CD4-positive, CD25-positive, alpha-beta regulatory T cell (primary cell): ENCODE results near the gene TCEAL4. TPM values are rescaled to one million over a fixed set of nuclear protein-coding genes. Genes with fewer than 3 reads are reported as not detected.
A peak's percentile ranks its signal among the peaks of the same experiment; 100 is the strongest.

Experiments
- ATAC-seq, 2 donors: fragments of 150-1000 bp; cut with Tn5 transposase; one replicate each; pipeline ENCODE4 v1.10.0; 2021; ENCODE audit warnings: low read depth in 2 of 2, moderate number of reproducible peaks in 2 of 2, moderate library complexity in 1 of 2
- DNase-seq, 3 donors: peaks; one replicate each; pipeline versions ENCODE4 v3.0.0 to v3.0.0-alpha.2; 2012 to 2022; ENCODE audit warnings: mixed read lengths in 1 of 3
- H3K27ac ChIP-seq: one replicate; pipeline ENCODE4 v1.7.0; 2013; ENCODE audit warnings: mild to moderate bottlenecking, low read length; ENCODE audit not compliant: insufficient read depth, poor library complexity, severe bottlenecking
- H3K27me3 ChIP-seq: one replicate; pipeline ENCODE4 v1.7.0; 2013; ENCODE audit warnings: low read length; ENCODE audit not compliant: control insufficient read depth, insufficient read depth
- H3K36me3 ChIP-seq: one replicate; pipeline ENCODE4 v1.7.0; 2013; ENCODE audit warnings: mild to moderate bottlenecking, low read length, moderate library complexity; ENCODE audit not compliant: control insufficient read depth, insufficient read depth
- H3K4me1 ChIP-seq: 2 replicates; pipeline ENCODE4 v1.7.0; 2013; ENCODE audit warnings: mild to moderate bottlenecking, low read length; ENCODE audit not compliant: insufficient read depth, control insufficient read depth, poor library complexity, severe bottlenecking
- H3K4me3 ChIP-seq: one replicate; pipeline ENCODE4 v1.7.0; 2013; ENCODE audit warnings: low read depth, mild to moderate bottlenecking, low read length, moderate library complexity
- H3K9me3 ChIP-seq, 2 experiments: 1 replicate in 1 of 2; 2 replicates in 1 of 2; pipeline ENCODE4 v1.7.0; 2013; ENCODE audit warnings: low read length in 2 of 2, mild to moderate bottlenecking in 1 of 2, moderate library complexity in 1 of 2; ENCODE audit not compliant: control insufficient read depth in 2 of 2
- H3K27ac Mint-ChIP-seq, 3 donors: one replicate each; pipeline ENCODE4 v1.8.0; 2020 to 2022; ENCODE audit warnings: mild to moderate bottlenecking in 3 of 3, mixed read lengths in 3 of 3, moderate library complexity in 2 of 3
- H3K27me3 Mint-ChIP-seq: one replicate; pipeline ENCODE4 v1.8.0; 2022; ENCODE audit warnings: mild to moderate bottlenecking, mixed read lengths
- H3K36me3 Mint-ChIP-seq: one replicate; pipeline ENCODE4 v1.8.0; 2020; ENCODE audit warnings: mixed read lengths
- H3K4me1 Mint-ChIP-seq, 4 donors: one replicate each; pipeline ENCODE4 v1.8.0; 2020 to 2022; ENCODE audit warnings: mixed read lengths in 4 of 4, mild to moderate bottlenecking in 1 of 4
- H3K4me3 Mint-ChIP-seq, 4 donors: one replicate each; pipeline ENCODE4 v1.8.0; 2020 to 2022; ENCODE audit warnings: mild to moderate bottlenecking in 4 of 4, mixed read lengths in 4 of 4, moderate library complexity in 3 of 4
- H3K9me3 Mint-ChIP-seq, 7 donors: one replicate each; pipeline ENCODE4 v1.8.0; 2020 to 2022; ENCODE audit warnings: mixed read lengths in 7 of 7, mild to moderate bottlenecking in 3 of 7, moderate library complexity in 2 of 7
- polyA plus RNA-seq, 4 donors: library from polyadenylated mRNA; unstranded; fragments of 300-500 nt; fragmentation: Illumina TruSeq; gene quantifications; one replicate each; pipeline ENCODE4 v1.2.3, GENCODE V29; 2021
- total RNA-seq: library from RNA; stranded (reverse); gene quantifications from one replicate; pipeline ENCODE4 v1.2.3, GENCODE V29; 2022

Gene TCEAL4
- total RNA-seq = 12.0 TPM
- 10 to 100 TPM; 17.5 to 35.1 (median 27.8) TPM for polyA plus RNA-seq

DNA sequence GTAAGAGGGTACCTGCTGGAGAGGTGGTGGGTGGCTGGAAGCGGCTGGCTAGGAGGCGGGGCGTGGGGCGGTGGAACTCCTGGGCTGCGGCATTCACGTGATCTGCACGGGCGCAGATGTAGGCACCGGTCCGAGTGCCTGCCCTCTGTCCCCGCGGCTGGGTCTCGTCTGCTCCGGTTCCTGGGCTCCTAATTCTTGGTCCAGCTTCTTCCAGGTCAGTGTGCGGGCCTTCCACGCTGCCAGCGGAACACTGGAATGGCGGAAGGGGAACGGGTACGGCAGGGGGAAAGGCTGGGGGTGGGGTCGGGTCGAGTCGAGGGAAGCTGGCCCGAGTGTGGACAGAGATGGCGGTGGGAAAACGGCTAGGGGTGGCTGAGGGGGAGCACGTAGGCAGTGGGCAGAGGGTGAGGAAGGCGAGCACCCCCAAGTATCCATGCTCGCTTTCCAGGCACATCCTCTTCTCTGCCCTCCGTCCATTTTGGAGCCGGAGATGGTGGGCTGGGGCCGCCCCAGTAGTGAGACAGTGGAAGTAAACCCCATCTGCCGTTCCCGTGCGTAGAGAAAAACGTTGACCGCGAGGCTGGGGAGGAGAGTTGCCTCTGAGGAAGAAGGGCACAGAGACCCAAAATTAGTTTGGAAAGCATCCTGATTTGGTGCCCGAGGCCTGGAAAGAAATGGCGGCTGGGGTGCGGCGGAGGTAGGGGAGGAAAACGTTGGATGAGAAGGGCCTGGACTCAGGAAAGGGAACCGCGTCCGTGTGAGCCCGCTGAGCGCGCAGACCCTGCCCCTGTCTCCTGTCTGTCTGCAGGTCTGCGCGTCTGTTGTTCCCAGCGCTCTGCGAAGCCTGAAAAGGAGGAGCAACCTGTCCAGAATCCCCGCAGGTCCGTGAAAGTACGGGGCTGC, at the start of gene TCEAL4:
Gene TCEAL4 (plus strand): TSS at position 105 of the 903 bp plus-strand sequence. CDS start 1,161 bp downstream, outside the sequence.
- peak within 1 kb of the TSS; percentile 62 for H3K4me3 ChIP-seq
- H3K9me3 Mint-ChIP-seq = no peaks in the 10 kb centered on the region
- H3K4me1 Mint-ChIP-seq = peaks cover 8 to 22% (median 14%) of the 10 kb centered on the region in 4 donors
- peak within 1 kb of the TSS; percentile 47 for H3K27ac ChIP-seq
- DNase-seq (peak; percentile 13 to 19 (median 14)), ATAC-seq (peak; percentile 52 to 65)
- H3K4me1 ChIP-seq = peaks cover 4% of the 10 kb centered on the region
- no peaks in the 10 kb centered on the region for H3K9me3 ChIP-seq
- H3K36me3 Mint-ChIP-seq = no peaks in the 10 kb centered on the region
- no peaks in the 10 kb centered on the region for H3K36me3 ChIP-seq
- H3K27me3 Mint-ChIP-seq = peaks cover 2% of the 10 kb centered on the region
- peak within 1 kb of the TSS; percentile 70 to 92 (median 90) for H3K4me3 Mint-ChIP-seq
- peak within 1 kb of the TSS in 2 of 3 donors; percentile 80 to 90 for H3K27ac Mint-ChIP-seq
- no peaks in the 10 kb centered on the region for H3K27me3 ChIP-seq

DNA sequence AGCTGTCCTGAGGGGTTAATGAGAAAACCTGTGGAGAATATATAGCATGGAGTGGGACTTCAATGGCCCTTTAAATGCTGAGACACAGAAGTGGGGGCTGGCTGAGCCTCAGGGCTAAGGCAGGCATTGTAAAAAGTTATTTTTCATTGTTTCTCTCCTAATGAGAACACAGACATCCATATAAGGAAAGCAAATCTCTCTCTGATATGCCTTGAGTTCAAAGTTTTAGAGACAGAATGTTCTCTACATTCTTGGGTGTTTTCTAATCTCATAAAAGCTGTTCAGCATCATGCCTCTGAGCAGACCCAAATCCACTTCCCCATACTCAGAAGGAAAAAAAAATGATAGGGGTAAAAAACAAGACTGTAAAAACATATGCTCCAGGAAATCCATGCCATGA, 49.2 kb upstream of the TCEAL4 start:
- Mint-ChIP-seq H3K36me3 (no peaks in the 10 kb centered on the region), H3K4me1 (peaks cover 0 to 6% (median 4%) of the 10 kb centered on the region in 4 donors), H3K27ac (peak overlapping the region in 1 of 3 donors; percentile 44), H3K27me3 (peaks cover 5% of the 10 kb centered on the region), H3K9me3 (no peaks in the 10 kb centered on the region), H3K4me3 (no peak overlapping the region)
- Histone ChIP-seq H3K9me3 (no peaks in the 10 kb centered on the region), H3K4me1 (peaks cover 3% of the 10 kb centered on the region), H3K4me3 (no peak overlapping the region), H3K27ac (no peak overlapping the region), H3K27me3 (no peaks in the 10 kb centered on the region), H3K36me3 (no peaks in the 10 kb centered on the region)
- ATAC-seq (no peak), DNase-seq (no peak)

- Histone ChIP-seq H3K4me1 (peaks cover 3% of the 10 kb centered on the region), H3K27me3 (no peaks in the 10 kb centered on the region), H3K36me3 (no peaks in the 10 kb centered on the region), H3K4me3 (no peak overlapping the region), H3K9me3 (no peaks in the 10 kb centered on the region), H3K27ac (no peak overlapping the region)
- H3K27me3 Mint-ChIP-seq = peaks cover 5% of the 10 kb centered on the region
- H3K27ac Mint-ChIP-seq = no peak overlapping the region
- no peaks in the 10 kb centered on the region for H3K36me3 Mint-ChIP-seq
- DNase-seq = no peak
- no peak for ATAC-seq
- H3K4me3 Mint-ChIP-seq = no peak overlapping the region
- no peaks in the 10 kb centered on the region for H3K9me3 Mint-ChIP-seq
- peaks cover 0 to 6% (median 4%) of the 10 kb centered on the region in 4 donors for H3K4me1 Mint-ChIP-seq
These were observed 48.6 kb upstream of the TCEAL4 start for GRCh38 chrX:103536732-103537131.

- H3K27ac Mint-ChIP-seq = no peak overlapping the region
- no peaks in the 10 kb centered on the region for H3K9me3 Mint-ChIP-seq
- no peaks in the 10 kb centered on the region for H3K27me3 ChIP-seq
- no peak overlapping the region for H3K4me3 Mint-ChIP-seq
- ATAC-seq (no peak), DNase-seq (no peak)
- no peak overlapping the region for H3K4me3 ChIP-seq
- peaks cover 0 to 6% (median 4%) of the 10 kb centered on the region in 4 donors for H3K4me1 Mint-ChIP-seq
- no peaks in the 10 kb centered on the region for H3K36me3 ChIP-seq
- H3K36me3 Mint-ChIP-seq = no peaks in the 10 kb centered on the region
- H3K4me1 ChIP-seq = peaks cover 3% of the 10 kb centered on the region
- peaks cover 5% of the 10 kb centered on the region for H3K27me3 Mint-ChIP-seq
- no peak overlapping the region for H3K27ac ChIP-seq
- H3K9me3 ChIP-seq = no peaks in the 10 kb centered on the region
These were observed 47.4 kb upstream of the TCEAL4 start for GRCh38 chrX:103537871-103538387.

- Mint-ChIP-seq H3K27ac (no peak overlapping the region), H3K36me3 (no peaks in the 10 kb centered on the region), H3K9me3 (no peaks in the 10 kb centered on the region), H3K4me3 (no peak overlapping the region), H3K27me3 (peaks cover under 1% of the 10 kb centered on the region), H3K4me1 (peaks cover 0 to 3% (median 1%) of the 10 kb centered on the region in 4 donors)
- H3K4me3 ChIP-seq = no peak overlapping the region
- DNase-seq (no peak), ATAC-seq (no peak)
- H3K27me3 ChIP-seq = no peaks in the 10 kb centered on the region
- H3K27ac ChIP-seq = no peak overlapping the region
- no peaks in the 10 kb centered on the region for H3K9me3 ChIP-seq
- peaks cover under 1% of the 10 kb centered on the region for H3K4me1 ChIP-seq
- no peaks in the 10 kb centered on the region for H3K36me3 ChIP-seq
These were observed 46.6 kb upstream of the TCEAL4 start for GRCh38 chrX:103538728-103539127.

DNA sequence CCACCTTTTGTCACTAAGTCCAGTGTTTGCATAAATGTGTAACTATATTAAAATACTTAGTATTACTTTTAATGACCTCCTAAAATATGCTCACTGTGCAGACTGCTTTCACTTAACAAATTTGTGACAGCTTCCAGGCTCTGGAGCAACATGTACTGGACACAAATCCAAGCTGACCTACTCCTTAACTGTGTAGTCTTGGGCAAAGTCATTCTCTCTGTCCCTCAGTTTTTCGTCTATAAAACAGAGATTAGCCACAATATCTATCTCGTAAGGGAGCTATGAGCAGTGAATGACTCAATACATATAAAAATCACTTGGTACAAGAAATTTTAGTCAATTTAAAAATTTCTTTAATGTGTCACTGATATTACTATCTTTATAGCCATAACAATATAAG, 45.6 kb upstream of the TCEAL4 start:
- no peaks in the 10 kb centered on the region for H3K4me1 Mint-ChIP-seq
- Histone ChIP-seq H3K9me3 (no peaks in the 10 kb centered on the region), H3K4me3 (no peak overlapping the region), H3K36me3 (no peaks in the 10 kb centered on the region), H3K27me3 (no peaks in the 10 kb centered on the region), H3K27ac (no peak overlapping the region), H3K4me1 (no peaks in the 10 kb centered on the region)
- ATAC-seq (no peak), DNase-seq (no peak)
- H3K27me3 Mint-ChIP-seq = no peaks in the 10 kb centered on the region
- no peaks in the 10 kb centered on the region for H3K9me3 Mint-ChIP-seq
- H3K27ac Mint-ChIP-seq = no peak overlapping the region
- H3K4me3 Mint-ChIP-seq = no peak overlapping the region
- no peaks in the 10 kb centered on the region for H3K36me3 Mint-ChIP-seq

GRCh38 chrX:103540145-103540544, 45.2 kb upstream of the TCEAL4 start:
- Mint-ChIP-seq H3K4me1 (no peaks in the 10 kb centered on the region), H3K4me3 (no peak overlapping the region), H3K27me3 (no peaks in the 10 kb centered on the region), H3K9me3 (no peaks in the 10 kb centered on the region), H3K27ac (no peak overlapping the region), H3K36me3 (no peaks in the 10 kb centered on the region)
- Histone ChIP-seq H3K27ac (no peak overlapping the region), H3K27me3 (no peaks in the 10 kb centered on the region), H3K36me3 (no peaks in the 10 kb centered on the region), H3K9me3 (no peaks in the 10 kb centered on the region), H3K4me1 (no peaks in the 10 kb centered on the region), H3K4me3 (no peak overlapping the region)
- DNase-seq (no peak), ATAC-seq (no peak)
